ENCODE measurements around the gene MGAM2.
"Not testable (repeated sequence)": the region's sequence is repeated elsewhere in the genome, so short reads cannot be mapped to it uniquely, and the experiment has no call there.

MGAM2 gene

DNA sequence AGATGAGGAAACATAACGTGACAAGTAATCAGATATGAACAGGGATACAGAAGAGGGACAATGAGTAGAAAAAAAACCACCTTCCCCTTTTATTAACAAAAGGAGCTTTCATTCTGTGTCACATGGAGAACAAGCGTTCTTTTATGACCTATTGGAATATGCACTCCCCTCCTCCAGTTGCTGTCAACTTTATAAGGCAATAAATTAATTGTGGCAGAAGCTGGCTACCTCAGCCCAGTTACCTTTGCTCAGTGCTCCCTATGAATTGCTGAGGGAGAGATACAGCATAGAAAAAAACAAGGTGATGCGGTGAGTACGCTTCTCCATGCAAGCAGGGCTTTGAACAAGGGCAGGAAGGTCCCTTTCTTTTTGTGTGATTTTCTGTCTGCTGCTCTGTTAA, at the start of gene MGAM2:
Gene MGAM2 (plus strand): TSS at position 220 of the 400 bp plus-strand sequence. CDS start 5,156 bp downstream, outside the sequence.
- no peak for DNase-seq

GRCh38 chr7:142063551-142064442, 47.7 kb upstream of the MGAM2 start:
- no peak for DNase-seq

GRCh38 chr7:142066536-142066935, 45.0 kb upstream of the MGAM2 start:
- no peak for DNase-seq

GRCh38 chr7:142077762-142078161, 33.8 kb upstream of the MGAM2 start:
- DNase-seq: no peak

DNA sequence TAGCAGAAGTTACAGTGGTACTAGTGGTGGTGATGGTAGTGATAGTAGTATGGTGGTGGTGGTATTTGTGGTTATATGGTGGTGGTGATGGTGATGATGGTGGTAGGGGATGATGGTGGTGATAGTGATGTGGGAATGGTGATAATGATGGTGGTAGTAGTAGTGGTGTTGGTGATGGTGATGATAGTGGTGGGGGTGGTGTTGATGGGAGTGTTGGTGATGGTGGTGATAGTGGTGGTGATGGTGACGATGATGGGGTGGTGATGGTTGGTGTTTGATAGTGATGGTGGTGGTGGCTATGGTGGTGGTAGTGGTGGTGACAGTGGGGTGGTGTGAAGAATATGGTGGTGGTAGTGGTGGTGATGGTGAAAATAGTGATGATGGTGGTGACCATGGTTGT, 27.9 kb upstream of the MGAM2 start:
- DNase-seq: no peak

- DNase-seq: no peak
Observed at GRCh38 chr7:142085428-142085827, 26.1 kb upstream of the MGAM2 start.

DNA sequence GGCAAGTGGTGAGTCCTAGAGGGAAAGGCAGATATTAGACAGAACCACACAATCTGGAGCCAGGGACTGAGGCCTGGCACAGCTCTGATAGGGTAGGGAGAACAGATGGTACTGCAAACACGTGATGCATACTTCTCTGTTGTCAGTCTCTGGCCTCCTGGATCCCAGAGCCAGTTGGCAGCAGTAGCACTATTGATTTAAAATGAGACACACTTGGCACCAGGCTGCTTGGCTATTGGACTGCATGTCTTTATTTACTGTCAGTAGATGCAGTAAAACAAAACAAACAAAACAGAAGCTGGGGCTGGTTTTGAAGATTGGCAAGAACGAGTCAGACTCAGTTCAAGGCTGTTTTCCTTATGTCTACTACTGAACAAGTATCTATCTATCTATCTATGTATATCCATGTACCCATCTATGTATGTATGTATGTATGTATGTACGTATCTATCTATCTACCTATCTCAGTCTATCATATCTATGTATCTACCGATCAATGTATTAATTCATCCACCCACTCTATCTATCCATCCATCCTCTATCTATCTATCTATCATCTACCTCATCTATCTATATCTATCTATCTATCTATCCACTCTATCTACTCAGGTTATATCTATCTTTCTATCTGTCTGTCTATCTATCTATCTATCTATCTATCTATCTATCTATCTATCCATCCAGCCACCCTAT, 23.4 kb upstream of the MGAM2 start:
- DNase-seq: no peak

DNA sequence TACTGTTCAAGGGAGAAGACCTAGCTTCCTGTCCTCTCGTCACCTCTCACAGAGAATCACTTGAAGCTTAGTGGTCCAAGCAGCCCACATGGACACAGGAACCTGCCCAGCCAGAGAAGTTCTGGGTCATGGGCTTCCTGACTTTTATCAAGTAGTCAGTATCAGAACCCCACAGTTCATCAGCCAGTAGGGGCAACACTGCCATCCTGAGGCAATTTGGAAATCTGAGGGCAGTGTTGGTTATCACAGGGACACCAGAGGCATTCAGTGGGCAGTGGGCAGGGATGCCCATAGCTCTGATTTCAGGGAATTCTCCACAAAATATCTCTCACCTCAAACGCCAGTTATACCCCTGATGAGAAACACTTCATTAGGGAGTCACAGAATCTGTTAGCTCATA, 22.5 kb upstream of the MGAM2 start:
- no peak for DNase-seq

DNA sequence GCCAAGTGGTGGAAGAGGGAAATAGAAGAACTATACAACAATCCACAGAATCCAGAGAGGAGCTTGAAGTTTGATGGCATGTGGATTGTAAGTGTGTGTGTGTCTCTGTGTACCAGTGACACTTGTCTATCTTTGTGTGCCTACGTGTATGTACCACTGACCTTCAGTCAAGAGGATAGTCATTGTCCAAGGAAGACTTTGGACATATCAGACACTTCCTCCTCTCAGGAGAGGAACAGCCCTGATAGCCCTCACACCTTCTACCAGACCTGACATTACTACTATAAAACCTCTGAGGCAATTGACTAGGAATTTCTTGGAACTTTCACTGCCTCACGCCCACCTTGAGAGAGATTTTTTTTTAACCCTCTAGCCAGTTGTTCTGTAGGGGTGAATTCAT, 19.6 kb upstream of the MGAM2 start:
- no peak for DNase-seq

DNA sequence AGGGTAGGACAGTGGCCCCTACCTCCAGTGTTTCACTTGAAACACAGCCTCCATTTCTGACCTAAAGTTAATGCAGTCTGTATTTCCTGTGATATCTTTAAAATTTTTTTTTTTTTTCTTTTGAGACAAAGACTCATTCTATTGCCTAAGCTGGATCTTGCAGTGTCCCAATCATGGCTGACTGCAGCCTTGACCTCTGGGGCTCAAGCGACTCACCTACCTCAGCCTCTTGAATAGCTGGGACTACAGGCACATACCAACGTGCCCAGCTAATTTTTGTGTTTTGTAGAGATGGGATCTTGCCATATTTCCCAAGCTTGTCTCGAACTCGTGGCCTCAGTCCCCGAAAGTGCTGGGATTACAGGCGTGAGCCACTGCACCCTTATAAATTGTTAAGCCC, 16.7 kb upstream of the MGAM2 start:
- no peak for DNase-seq

GRCh38 chr7:142097571-142097970, 13.9 kb upstream of the MGAM2 start:
- DNase-seq: no peak

DNA sequence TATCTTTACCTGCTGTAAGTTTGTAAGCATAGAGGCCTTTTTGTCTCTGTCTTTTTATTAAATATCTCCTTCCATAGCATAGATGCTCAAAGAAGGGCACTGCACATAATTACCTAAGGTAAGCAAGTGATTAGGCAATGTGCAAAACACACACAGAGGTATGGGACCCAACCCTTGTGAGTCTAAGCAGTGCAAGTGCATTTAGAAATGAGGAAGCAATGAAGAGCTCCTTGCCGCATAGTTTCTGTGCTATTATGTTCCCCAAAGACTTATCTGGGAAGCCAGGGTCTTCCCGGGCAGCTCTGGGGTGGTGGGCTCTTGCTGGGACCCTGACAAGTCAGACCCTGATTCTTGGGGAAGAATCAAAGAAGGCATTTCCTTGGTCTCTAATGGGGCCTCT, 13.5 kb upstream of the MGAM2 start:
- DNase-seq: no peak

DNA sequence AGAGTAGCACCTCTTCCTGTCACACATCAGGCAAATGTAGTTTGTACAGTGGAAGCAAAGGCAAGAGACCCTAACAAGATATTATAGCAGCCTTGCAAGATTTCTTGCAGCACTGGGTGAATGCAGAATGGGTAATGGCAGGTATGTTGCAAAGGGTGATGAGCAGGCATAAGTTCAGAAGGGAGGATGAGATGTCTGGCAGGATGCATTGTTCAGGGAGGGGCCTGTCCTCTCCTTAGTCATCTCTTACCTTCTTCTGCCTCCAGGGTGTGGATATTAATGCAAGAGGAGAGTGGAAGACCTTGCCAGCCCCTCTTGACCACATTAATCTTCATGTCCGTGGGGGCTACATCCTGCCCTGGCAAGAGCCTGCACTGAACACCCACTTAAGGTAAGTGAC, 12.2 kb upstream of the MGAM2 start:
- DNase-seq: not testable (repeated sequence)

DNA sequence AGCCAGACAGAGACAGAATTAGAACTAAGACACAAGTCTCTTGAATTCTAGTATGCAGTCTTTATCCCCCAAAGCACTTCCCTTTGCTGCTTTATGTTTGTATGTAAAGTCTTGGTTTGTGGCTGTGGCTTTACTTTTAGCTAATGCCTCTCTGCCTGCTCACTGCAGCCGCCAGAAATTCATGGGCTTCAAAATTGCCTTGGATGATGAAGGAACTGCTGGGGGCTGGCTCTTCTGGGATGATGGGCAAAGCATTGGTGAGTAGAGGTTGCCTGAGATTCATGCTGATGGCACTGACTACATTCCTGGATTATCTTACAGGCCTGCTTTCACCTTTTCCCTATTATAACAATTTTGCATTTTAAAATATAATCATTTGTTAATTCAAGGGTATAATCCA, 10.9 kb upstream of the MGAM2 start:
- DNase-seq: no peak

DNA sequence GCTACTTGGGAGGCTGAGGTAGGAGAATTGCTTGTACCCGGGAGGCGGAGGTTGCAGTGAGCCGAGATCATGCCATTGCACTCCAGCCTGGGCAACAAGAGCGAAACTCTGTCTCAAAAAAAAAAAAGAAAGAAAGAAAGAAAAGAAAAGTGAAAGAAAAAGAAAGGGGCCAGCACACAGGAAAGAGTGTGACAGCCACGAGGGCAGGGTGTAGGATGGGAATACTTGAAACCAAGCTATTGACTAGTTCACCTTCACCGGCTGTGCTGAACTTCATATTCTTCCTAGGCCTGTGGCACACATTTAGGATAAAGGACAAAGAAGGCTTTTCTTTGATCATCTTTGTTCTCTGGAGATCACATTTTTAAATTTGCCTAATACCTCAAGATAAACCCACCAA, 9.7 kb upstream of the MGAM2 start:
- not testable (repeated sequence) for DNase-seq

DNA sequence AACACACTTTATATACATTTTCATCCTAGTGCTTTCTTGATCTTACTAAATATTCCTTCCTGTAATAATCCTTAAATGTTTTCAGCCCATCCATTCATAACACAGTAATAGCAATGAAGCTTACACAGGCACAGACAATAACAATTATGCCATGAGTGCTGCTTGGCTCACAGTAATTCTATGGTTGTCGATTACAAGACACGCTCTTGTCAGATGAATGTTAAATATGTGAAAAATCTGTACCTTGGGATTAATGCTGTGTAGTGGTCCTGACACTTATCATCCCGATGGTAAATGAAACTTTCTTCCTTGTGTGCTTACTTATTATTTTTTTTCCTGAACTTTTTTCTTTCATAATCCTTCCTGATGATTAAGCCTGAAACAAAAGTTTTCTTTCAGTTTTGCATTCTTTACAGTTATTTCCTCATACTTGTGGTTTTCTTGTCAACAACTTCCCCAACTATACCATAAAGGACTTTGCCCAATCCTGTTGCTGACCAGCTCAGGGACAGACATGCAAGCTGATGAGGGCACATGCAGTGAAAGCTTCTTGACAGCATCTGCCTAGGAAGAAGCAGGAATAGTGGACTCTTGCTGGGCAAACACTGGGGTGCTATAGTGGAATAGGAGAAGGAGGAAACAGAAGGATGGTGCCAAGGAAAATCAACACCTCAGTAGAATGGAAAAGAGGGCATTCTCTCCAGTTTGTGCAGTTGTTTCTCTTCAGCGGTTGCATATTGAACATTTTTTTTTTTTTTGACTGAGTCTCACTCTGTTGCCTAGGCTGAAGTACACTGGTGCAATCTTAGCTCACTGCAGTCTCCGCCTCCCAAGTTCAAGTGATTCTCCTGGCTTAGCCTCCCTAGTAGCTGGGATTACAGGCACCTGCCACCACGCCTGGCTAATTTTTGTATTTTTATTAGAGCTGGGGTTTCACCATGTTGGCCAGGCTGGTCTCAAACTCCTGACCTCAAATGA, 6.7 kb upstream of the MGAM2 start:
- DNase-seq: no peak

DNA sequence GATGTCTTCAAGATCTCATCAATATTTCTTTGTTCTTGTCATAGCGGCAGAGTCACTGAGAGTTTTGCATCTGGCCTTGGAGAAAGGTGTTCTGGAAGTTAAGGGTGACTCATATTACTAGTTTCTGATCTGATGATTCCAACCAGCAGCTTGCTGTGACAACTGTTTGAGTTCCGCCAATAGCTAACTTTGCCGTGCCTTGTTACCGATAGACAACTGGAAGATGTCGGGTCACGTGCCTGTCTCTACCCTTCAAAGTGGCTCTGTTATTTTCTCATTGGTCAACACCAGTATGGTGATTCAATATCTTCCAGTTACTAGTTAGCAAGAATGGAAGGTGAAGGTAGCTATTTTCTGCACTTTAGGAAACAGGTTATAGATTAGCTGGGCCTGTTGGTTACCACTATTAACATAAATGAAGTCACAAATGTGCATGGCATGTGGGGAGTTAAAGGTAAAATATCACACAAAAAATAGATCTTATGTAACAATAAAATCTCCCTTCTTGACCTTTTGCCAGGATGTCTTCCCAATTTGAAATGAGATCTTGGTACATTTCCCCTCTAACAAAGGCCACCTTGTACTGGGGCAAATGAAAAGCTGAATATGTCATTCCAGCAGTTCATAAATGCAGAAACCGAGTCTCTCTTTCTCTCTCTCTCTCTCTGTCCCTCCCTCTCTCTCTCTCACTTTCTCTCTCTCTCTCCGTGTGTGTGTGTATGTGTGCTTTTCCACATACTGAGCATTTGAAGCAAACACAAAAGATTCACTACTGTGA, 2.6 kb upstream of the MGAM2 start:
- no peak for DNase-seq

DNA sequence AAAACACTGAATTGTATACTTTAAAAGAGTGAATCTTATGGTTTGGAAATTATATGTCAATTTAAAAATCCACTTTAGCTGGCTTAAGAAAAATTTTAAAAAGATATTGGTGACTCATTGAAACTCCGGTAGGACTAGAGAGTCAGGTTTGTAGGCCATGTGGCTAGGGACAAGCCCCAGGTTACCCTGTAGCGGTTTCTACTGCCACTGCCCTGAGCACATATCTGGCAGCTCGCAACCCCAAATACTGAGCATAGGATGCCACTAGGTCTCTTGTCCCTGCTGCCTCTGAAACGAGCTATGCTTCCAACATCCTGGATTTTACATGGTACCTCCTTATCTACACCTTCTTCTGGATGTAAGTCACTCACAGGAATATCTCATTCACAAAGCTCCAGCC, 1.4 kb upstream of the MGAM2 start:
- DNase-seq: no peak

- DNase-seq: no peak
Observed at GRCh38 chr7:142110638-142111037, 880 bp upstream of the MGAM2 start.

GRCh38 chr7:142112086-142112485, 568 bp downstream of the MGAM2 start:
- no peak for DNase-seq

DNA sequence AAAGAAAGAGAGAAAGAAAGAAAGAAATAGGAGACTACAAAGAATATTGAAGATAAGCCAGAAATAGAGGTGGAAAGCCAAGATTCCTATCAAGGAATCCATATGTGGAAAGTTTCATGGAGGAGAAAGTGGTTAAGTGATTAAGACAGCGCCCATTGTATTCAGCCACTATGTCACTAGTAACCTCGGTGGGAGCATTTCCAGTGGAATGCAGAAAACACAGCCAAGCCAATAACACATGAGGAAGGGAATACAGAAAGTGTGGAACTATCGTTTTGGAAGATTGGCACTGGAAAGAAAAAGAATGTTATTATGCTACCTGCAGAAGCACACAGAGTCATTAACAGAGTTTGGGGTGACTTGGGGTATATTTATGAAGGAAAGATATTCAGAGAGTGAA, 2.7 kb downstream of the MGAM2 start:
- no peak for DNase-seq

GRCh38 chr7:142120524-142120923, 9.0 kb downstream of the MGAM2 start:
- no peak for DNase-seq

Data from stimulated activated CD4-positive, alpha-beta T cell treated with anti-CD3 and anti-CD28 coated beads, Interleukin-15, amount 100 ng/mL, for 24 hours (primary cell).